GM19463 (cell line): ENCODE measurements around the gene PLCH1.

Experiments used
- ATAC-seq: cut with Tn5 transposase; IDR thresholded peaks from one replicate; pipeline ENCODE4 v1.9.1; 2021; ENCODE audit warnings: mild to moderate bottlenecking, moderate library complexity; ENCODE audit not compliant: unreplicated experiment

The PLCH1 gene

GRCh38 chr3:155745795-155746550, 1.1 kb upstream of the PLCH1 start:
- no peak for ATAC-seq

- ATAC-seq = peak; percentile 51
These were observed 753 bp downstream of the PLCH1 start for GRCh38 chr3:155744010-155744625.

DNA sequence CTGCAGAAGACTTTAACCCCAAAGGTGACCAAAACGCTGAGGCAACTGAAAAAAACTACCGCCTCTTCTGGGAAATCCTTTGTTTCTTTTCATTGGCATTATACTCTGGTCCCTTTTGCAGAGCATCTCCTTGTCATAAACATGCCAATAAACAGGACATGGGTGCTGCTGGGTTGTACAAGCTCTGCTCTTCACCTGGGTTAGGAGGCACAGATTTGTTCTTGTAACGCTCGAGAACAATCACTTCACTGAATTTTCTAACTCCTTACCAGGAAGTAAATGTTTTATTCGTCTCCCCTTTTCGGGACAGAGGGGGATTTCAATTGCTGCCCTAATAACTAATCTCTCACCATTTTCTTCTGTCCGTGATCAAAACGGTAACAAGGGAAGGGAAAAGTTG, 1.3 kb downstream of the PLCH1 start:
- ATAC-seq = no peak

DNA sequence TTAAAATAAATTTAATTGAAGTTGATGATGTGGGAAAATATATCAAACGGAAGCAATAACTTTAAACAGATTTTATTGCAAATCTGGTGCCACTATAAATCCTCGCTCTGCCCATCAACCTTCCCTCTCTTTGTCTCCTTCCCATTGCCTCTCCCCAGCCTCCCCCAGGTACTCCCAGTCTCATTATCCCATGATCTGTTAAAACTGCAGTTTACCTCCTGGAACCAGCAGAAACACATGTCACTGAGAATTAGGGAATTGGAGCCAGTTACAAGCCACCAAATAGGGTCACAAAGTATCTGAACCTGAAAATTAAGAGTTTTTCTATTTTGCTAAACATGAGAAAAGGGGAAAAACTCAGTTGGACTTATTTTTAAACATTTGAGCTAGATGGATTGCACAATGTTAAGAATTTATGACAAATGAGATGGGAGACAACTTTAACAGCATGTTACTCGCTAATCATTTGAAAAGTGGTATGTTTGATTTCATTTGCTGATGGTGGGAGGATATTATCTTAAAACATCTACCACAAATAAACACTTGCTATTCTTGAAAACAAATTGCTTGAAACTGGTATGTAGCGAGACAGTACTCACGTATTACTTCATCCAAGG, 2.4 kb downstream of the PLCH1 start:
- ATAC-seq = no peak

DNA sequence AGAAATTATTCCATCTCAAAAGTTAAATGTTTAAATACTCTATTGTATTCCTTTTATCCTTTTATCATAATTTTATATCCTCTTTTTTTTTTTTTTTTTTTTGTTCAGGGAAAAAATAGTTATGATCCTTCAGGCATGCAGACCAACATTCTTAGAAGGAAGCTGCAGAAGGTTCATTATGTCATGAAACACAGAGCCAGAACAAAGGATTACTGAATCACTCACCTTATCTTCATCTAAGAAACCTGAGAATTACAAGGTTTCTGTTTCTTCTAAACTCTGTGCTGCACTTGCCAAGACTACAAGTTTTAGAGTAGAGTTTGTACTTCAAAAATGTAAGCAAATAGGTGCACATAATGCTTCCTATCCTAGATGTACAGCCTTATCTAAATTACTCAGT, 3.3 kb downstream of the PLCH1 start:
- ATAC-seq = no peak

GRCh38 chr3:155741101-155741500, 3.8 kb downstream of the PLCH1 start:
- no peak for ATAC-seq

GRCh38 chr3:155739154-155739553, 5.7 kb downstream of the PLCH1 start:
- no peak for ATAC-seq

DNA sequence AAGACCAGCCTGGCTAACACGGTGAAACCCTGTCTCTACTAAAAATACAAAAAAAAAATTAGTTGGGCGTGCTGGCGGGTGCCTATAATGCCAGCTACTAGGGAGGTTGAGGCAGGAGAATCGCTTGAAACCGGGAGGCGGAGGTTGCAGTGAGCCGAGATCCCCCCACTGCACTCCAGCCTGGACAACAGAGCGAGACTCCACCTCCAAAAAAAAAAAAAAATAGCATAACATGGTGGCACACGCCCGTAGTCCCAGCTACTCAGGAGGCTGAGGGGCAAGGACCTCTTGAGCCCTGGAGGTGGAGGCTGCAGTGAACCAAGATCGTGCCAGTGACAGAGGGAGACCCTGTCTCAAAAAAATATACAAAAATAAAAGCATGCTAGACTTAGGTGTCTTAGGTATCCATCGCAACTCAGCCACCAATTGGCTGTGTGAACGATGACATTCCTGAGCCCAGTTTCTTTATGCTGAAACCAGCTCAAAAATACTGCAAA, 6.2 kb downstream of the PLCH1 start:
- no peak for ATAC-seq

GRCh38 chr3:155737844-155738460, 6.9 kb downstream of the PLCH1 start:
- ATAC-seq = peak; percentile 98

DNA sequence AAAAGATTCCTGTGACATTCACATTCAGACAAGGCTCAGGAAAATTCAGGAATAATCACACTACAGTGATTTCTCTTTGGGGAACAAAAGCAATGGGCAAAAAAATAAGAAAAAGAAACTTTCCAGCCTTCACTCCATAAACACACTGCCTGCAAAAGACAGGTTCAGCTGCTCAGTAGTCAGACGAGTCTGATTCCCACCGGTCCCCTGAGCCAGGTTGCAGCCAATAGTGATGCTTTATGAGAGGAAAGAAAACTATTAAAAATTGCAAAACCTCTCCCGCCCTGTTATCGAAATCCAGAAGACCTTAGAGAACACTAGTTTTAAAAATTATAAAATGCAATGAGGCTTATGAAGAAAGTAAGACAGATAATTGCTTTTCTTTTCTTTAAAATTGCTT, 8.5 kb downstream of the PLCH1 start:
- no peak for ATAC-seq

DNA sequence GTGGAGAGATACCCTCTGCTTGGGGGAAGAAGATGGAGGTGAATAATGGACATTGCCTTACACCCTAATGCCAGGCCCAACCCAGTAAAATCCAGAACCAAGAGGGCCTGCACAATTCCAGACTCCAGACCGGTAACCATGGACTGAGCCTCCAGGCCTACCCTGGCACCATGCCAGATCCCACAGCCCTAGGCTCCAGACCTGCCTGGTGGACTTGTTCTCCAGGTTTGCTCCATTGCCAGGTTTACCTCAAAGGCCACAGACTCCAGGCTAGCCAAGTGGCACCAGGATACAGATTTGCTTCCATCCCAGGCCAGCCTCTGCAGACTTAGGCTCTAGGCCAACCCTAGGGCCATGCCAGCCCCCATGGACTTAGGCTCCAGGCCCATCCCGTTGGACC, 14.0 kb downstream of the PLCH1 start:
- ATAC-seq = no peak

- no peak for ATAC-seq
These were observed 17.0 kb downstream of the PLCH1 start for GRCh38 chr3:155727836-155728235.

- ATAC-seq = no peak
These were observed 30.6 kb downstream of the PLCH1 start for GRCh38 chr3:155714295-155714718.

DNA sequence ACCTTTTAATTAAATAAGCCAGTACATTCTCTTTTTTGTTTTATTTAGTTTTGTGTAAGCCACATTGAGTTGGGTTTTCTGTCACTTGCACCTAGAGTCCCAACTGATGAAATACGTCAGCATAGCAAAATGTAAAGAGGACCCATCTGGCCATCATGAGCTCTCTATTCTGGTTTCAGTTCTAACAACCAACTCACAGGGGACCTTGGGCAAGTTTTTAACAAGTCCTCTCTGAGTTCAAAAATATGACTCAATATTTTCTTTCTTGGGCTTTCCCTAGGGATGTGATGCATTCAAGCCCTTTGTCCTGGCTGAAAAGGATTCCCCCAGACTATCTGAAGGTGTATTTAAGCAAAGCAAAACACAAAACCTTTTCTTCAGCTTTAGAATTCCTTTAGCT, 32.9 kb downstream of the PLCH1 start:
- peak; percentile 95 for ATAC-seq

DNA sequence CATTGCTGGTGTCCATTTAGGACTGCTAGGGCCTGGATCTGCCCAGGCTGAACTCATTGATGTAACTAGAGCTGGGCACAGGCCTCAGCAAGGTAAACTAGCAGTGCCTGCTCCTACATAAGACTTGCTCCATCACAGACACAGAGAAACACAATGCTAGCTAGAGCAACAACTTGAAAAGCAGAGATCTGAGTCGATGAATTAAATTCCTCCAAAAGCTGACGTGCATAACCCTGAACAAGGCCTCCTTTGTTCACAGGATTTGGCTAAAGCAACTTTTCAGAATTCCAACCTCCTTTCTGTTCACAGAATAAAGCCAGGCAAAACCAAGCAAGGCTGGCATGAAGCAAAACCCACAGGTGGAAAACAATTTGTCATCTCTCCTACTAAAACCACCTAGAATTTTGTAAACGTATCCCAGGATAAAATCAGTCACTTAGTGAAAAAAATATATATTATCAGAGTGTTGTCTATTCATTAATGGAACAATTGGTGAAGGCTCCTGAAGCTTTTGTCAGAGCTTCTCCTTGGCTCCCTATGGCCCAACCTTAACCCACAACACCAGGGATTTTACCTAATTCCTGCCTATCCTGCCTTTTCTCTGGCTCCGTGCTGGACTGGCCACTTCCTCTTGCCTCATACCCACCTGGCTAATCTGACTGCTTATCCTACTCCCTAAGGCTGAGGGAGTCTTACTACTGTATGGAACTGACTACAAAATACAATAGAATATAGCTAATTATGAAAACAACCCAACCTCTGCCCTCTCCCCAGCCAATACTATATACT, 39.9 kb downstream of the PLCH1 start:
- no peak for ATAC-seq

- ATAC-seq = no peak
These were observed 40.8 kb downstream of the PLCH1 start for GRCh38 chr3:155704061-155704460.

- ATAC-seq = no peak
These were observed 41.9 kb downstream of the PLCH1 start for GRCh38 chr3:155702745-155703591.

DNA sequence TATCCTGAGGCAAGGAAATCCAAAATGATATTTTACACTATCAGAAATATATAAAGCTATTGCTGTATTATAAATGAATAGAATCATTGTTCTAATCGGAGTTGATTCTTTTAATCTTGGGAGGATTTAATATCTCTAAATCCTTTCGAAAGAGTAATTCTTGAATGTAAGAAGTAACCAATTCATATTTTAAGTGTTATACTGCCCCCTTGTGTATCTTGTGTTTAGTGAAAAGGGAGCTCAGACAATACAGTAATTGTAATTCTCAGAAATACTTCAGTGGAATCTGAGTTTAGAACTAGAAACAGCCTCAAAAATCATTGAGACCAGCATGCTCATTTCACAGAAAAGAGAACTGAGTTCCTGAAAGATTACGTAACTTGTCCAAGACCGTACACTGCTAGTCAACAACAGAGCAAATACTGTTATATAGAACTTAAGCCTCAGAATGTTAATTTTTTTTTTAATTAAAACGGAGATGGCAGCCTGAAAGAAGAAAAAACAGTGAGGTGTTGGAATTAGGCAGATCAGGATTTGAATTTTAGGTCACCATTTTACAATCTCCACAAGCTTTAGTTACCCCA, 42.9 kb downstream of the PLCH1 start:
- ATAC-seq = peak; percentile 50

- ATAC-seq = no peak
These were observed 47.3 kb downstream of the PLCH1 start for GRCh38 chr3:155697542-155697941.

GRCh38 chr3:155690921-155691320, 54.0 kb downstream of the PLCH1 start:
- ATAC-seq = no peak
